Loucy (cell line): ENCODE measurements around the gene SPI1.

Experiments
- CTCF ChIP-seq: fragments of 200-600 bp; sonication (generic); conservative IDR thresholded peaks from 2 replicates; pipeline ENCODE4 v1.5.1; 2014; ENCODE audit warnings: mild to moderate bottlenecking, antibody characterized with exemption, low read length
- EZH2phosphoT487 ChIP-seq: fragments of 200-600 bp; IDR thresholded peaks from 2 replicates; pipeline ENCODE4 v1.6.1; 2018; ENCODE audit warnings: antibody characterized with exemption, mild to moderate bottlenecking, moderate library complexity, borderline replicate concordance

GRCh38 chr11:47383071-47383470 lies 4.7 kb upstream of the SPI1 start:
- no peak for TF ChIP-seq CTCF
- no peak for TF ChIP-seq EZH2phosphoT487
